NCI-H128 (cell line): ENCODE measurements around the gene AIFM2.

Experiments
- DNase-seq: peaks from one replicate; lab custom pipeline; 2025; ENCODE audit not compliant: unreplicated experiment; lab: John Stamatoyannopoulos, UW

Gene AIFM2

GRCh38 chr10:70146489-70147258 is 14.0 kb upstream of the AIFM2 start, which contains the start of gene TYSND1:
TYSND1 (minus strand) TSS chr10:70146700; CDS start chr10:70146586, 114 bp downstream.
- peak; percentile 88 for DNase-seq

DNA sequence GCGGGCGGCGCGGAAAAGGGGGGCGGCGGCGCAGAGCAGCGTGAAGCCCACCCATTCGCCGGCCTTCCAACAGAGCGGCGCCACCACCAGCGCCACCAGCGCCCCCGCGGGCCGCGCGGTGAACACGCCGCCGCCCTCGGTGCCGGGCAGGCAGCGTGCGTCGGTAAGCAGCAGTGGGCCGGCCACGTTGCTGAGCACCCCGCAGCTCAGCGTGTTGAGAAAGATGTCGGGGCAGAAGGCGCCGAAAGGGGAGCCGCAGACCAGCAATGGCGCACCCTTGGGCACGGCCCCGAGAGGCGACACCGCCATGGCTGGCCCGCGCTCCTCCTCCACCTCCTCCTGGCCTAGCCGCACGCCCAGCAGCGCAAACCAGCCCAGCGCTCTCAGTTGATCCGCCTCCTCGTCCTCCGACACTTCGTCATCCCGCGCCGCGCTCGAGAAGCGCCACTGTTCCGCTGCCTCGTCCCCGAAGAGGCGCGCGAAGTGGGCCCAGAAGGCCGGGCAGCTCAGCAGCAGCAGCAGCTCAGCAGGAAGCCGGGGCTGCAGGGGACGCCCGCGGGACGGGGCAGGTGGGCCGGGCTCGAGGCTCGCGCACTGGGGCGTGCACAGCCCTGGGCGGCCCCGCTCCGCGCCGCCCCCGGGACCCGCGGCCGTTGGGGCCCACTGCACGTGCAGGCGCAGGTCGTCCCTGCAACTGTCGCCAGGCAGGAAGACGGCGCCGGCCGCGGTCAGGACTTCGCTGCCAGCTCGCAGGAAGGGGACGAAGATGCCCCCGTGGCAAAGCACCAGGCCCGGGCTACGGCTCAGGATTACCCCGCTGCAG is 13.3 kb upstream of the AIFM2 start:
- DNase-seq = no peak

- no peak for DNase-seq
Measured at GRCh38 chr10:70145166-70145665, 12.6 kb upstream of the AIFM2 start.

DNA sequence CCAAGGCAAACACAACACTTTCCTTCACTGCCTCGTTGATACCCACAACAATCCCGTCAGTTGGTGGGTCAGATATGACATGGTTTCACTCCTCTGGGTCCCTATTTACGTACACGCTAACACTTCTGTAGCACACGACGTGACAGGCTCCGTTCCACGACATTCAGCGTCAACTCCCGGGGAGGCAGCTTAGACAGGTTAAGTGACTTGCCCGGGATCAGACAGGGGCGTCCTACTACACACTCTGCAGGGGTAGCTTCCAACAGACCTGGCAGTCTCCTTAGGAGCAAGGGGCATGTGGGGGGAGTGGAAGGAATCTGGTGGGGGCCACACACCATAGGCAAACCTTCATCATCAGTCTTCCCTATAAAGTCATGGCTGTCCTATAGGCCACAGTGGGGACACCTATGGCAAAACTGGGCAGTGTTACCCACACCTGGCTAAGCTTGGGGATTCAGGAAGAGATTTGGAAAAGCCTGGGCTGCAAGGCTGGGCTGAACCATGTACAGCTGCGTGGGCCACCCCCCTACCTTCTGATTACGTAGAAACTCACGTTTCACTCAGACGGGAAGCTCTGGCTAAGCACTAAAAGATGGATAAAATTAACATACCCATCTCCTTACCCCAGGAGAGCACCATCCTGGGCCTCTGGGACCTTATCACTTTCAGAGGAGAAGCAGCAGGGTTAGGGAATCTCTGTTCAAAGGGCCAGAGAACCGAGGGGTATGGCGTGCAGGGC is 11.9 kb upstream of the AIFM2 start:
- no peak for DNase-seq

- DNase-seq = no peak
Measured at GRCh38 chr10:70142555-70142954, 9.9 kb upstream of the AIFM2 start.

DNA sequence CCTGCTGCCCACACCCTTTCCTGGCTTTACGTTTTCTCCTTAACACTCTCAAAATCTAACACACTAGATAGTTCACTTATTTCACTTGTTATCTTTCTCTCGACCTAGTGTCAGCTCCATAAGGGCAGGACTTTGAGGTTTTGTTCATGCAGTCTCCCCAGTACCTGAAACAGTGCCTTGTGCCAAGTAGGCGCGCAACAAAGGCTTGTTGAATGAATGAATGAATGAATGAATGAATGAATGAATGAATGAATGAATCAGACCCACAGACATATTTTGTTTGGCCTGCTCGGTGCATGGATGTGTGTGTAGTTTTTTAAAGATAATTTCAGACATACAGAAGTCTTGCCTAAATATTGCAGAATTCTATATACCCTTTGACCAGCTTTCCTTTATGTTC is 7.7 kb upstream of the AIFM2 start:
- no peak for DNase-seq

DNA sequence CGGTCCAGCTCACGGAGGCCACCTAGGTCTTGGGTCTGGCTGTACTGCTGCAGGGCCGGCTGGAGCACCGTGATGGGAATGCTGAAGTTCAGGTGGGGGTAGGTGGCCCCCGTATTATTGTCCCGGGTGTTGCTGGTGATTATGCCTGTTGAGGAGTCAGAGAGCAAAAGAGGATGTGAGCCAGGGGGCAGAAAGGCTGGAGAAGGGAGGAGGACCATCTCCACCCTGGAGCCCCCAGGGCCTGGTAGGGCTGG is 7.3 kb upstream of the AIFM2 start:
- DNase-seq = no peak

DNA sequence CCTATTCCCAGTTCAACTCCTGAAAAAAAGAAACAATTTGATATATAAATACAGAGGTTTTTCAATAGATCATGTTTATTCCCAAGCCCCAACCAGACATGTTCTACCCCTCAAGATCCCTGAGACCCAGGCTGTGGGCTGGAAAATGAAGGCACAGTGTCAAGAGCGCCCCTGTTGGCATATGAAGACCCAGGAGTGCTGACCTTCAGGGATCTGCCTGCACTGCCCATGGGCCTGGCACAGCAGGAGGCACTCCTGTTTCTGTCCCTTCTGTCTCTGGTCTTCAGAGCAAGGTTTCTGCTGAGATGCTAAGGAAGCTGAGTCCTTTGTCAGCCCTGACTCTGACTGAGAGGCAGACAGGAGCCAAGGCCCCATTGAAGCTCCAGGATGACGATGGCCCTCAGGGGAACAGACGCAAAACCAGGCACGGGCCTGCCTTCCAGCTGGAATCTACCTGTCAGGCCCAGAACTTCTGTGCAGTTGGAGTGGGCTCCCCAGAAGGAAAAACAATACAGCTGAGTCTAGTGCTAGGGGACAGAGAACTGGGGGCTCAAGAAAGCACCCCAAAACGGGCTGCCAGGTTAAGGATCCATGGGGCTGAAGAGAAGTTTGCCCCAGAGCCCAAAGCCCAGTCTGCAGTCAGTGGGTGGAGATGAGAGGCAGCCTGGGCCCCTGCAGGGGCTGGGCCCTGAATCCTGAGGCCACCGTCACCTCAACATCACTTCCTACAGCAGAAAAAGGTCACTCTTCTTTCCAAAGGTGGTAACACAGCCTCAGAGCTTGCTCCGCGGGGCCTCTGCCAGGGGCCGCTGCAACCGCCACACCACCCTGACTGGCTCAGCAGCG is 6.7 kb upstream of the AIFM2 start:
- no peak for DNase-seq

DNA sequence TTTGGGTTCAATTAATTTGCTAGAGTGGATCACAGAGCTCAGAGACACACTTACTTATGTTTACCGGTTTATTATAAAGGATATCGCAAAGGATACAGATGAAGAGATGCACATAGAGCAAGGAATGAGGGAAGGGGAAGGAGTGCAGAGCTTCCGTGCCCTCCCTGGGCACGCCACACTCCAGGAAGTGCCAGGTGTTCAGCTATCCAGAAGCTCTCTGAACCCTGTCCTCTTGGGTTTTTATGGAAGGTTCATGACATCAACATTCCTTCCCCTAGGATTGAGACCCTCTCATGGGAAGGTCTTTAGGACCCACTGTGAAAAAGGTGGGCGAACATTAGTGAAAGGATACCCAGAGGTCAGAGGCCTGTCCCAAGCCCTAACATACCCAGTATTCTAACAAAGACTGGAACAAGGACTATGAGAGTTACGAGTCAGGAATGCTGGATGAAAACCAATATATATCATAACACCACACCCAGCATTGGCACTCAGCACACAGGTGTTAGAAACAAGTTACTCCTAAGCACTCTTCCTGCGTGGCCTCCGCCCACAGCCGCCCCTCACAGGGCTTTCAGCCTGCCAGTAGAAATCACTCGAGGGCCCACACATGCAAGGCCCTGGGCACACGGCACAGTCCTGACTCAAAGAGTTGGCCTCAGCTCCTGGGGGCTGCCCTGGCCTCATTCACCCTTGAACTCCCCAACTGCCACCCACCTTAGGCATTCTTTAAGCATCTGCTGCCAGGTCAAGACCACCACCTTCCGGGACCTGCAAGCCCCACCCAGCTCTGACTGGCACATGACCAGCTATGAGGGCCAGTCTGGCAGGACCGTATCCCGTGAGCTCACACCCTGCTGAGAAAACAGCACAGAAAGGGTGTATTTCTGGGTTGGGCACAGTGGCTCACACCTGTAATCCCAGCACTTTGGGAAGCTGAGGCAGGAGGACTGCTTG is 5.6 kb upstream of the AIFM2 start:
- no peak for DNase-seq

GRCh38 chr10:70137135-70137534 is 4.5 kb upstream of the AIFM2 start:
- no peak for DNase-seq

DNA sequence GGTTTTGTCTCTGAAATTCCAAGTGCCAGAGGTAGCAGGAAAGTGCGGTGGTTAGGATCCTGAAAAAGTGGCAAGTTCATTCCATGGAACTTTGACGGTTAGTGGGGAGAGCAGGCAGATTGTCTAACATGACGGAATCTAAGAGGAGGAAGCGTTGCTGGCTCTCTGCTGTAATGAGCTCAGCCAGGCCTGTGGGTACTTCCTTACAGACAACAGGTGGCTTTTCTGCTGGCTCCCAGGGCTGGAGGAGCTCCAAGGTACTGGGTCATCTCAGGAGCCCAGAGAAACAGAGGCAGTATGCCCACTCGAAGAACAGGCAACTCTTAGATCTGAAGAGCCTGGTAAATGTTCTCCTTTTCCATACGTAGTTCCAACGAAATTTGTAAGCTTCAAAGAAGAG is 3.1 kb upstream of the AIFM2 start:
- DNase-seq = no peak

DNA sequence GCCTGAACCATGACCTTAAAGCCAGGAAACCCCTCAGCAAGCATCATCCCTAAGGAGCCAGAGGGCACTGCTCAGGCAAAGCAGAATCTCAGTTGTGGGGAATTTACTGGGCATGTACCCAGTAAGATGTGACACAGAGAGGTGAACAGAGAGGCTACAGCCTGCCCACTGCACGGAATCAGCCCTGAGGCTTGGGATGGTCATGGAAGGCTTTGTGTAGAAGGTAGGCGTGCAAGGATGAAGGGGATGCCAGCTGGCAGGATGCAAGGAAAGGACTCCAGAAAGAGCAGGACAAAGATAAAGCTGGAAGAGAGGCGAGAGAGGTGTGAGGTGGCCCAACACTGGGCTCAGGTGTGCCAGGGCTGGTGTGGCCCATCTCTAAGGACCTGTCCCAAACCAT is 2.4 kb upstream of the AIFM2 start:
- no peak for DNase-seq

GRCh38 chr10:70131560-70131937 is 1.1 kb downstream of the AIFM2 start:
- DNase-seq = no peak

- DNase-seq = no peak
Measured at GRCh38 chr10:70130878-70131559, 1.6 kb downstream of the AIFM2 start.

DNA sequence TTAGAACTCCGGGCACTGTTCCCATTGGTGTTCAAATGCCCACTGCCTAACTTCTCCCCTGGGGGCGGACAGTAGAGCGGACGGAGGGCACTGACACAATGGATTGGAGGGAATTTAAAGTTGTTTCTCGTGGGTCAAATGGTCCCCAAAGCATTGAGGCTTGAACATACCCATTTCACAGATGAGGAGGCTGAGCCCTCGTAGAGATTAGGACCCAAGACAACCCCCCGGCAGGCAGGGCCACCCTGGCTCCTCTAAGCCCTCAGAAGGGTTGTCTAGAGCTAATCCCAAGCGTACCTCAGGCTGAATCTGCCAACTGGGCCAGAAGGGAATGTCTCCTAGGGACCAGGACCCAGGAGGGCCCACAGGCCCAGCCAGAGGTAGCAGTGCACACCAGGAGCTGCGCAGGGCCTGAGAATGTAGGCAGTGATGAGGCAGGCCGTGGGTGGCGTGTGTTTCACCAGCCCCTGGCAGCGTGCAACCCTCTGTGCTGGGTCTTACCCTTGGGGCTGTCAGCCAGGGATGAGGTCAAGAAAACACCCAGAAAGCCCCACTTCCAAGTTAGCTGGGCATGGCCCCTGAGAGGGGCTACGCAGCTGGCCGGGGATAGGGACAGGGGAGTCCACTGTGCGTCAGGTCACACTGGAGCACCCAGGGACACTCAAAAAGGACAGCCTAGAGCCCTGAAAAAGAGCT is 5.8 kb downstream of the AIFM2 start:
- no peak for DNase-seq

GRCh38 chr10:70125918-70126552 is 6.6 kb downstream of the AIFM2 start:
- DNase-seq = no peak

GRCh38 chr10:70124918-70125317 is 7.7 kb downstream of the AIFM2 start:
- DNase-seq = no peak

DNA sequence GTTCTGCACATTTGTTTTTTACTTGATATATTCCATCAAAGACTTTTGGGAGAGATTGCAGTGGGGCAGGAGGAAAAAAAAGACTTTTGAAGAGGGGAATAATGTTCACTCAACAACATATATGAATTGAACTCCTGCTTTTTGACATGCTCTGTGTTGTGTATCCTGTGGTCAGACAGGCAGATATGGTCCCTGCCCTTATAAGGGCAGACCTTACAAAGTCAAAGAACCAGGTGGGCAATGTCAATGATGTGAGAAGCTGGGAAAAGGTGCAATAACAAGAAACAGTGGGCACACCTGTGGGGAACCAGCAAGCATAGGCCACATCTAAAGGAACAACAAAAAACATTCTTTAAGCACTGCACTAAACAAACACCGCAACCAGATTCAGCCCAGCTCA is 8.2 kb downstream of the AIFM2 start:
- no peak for DNase-seq
